NCI-H1930 (cell line): ENCODE data around the gene CDYL2.

Experiments
- DNase-seq, 2 experiments: peaks; one replicate each; lab custom pipeline; 2025; lab: John Stamatoyannopoulos, UW

The CDYL2 gene

GRCh38 chr16:80622007-80622406, 182.4 kb downstream of the CDYL2 start:
- no peak for DNase-seq

GRCh38 chr16:80620736-80621605, 183.4 kb downstream of the CDYL2 start:
- DNase-seq, result no peak

GRCh38 chr16:80619824-80620223, 184.6 kb downstream of the CDYL2 start:
- no peak for DNase-seq

- no peak for DNase-seq
These were observed 185.3 kb downstream of the CDYL2 start for GRCh38 chr16:80618862-80619648.

- DNase-seq, result no peak
These were observed 188.0 kb downstream of the CDYL2 start for GRCh38 chr16:80616362-80616761.

- no peak for DNase-seq
These were observed 188.7 kb downstream of the CDYL2 start for GRCh38 chr16:80615735-80616134.

GRCh38 chr16:80614908-80615671, 189.3 kb downstream of the CDYL2 start:
- no peak for DNase-seq

- DNase-seq, result no peak
These were observed 191.9 kb downstream of the CDYL2 start for GRCh38 chr16:80612461-80613017.

GRCh38 chr16:80611930-80612327, 192.5 kb downstream of the CDYL2 start:
- no peak for DNase-seq

GRCh38 chr16:80611171-80611929, 193.0 kb downstream of the CDYL2 start:
- no peak for DNase-seq

GRCh38 chr16:80610481-80611156, 193.8 kb downstream of the CDYL2 start:
- DNase-seq, result no peak

GRCh38 chr16:80608946-80609345, 195.5 kb downstream of the CDYL2 start:
- DNase-seq, result no peak

GRCh38 chr16:80607204-80607603, 197.2 kb downstream of the CDYL2 start:
- DNase-seq, result no peak

GRCh38 chr16:80606221-80606766, 198.1 kb downstream of the CDYL2 start:
- no peak for DNase-seq

GRCh38 chr16:80604600-80605355, 199.6 kb downstream of the CDYL2 start:
- no peak for DNase-seq

GRCh38 chr16:80602894-80603293, 201.5 kb downstream of the CDYL2 start:
- no peak for DNase-seq

- DNase-seq, result no peak
These were observed 203.2 kb downstream of the CDYL2 start for GRCh38 chr16:80601182-80601581.

GRCh38 chr16:80599466-80599865, 204.9 kb downstream of the CDYL2 start:
- DNase-seq, result no peak

- no peak for DNase-seq
These were observed 207.7 kb downstream of the CDYL2 start for GRCh38 chr16:80596507-80597207.
